Astrocyte (in vitro differentiated cells and primary cell): Measurements from ENCODE around the gene CARD11. TPM values are rescaled to one million over a fixed set of nuclear protein-coding genes. Genes with fewer than 3 reads are reported as not detected.

ENCODE experiments used
- DNase-seq: peaks from one replicate; pipeline ENCODE4 v3.0.0-alpha.2; 2010; ENCODE audit warnings: low read depth
- FAIRE-seq: peaks from 2 replicates; lab custom pipeline; 2011; peaks lifted over from hg19 to GRCh38; lab: Jason Lieb, UNC
- H2AFZ ChIP-seq: 2 replicates; pipeline ENCODE4 v1.6.0; 2012; ENCODE audit warnings: low read depth, low read length, inconsistent platforms
- H3K27ac ChIP-seq: 2 replicates; pipeline ENCODE4 v1.5.1; 2011; ENCODE audit warnings: low read depth, low read length, inconsistent platforms
- H3K27me3 ChIP-seq: 2 replicates; pipeline ENCODE4 v1.6.0; 2011; ENCODE audit warnings: low read length, inconsistent platforms; ENCODE audit not compliant: insufficient read depth
- H3K36me3 ChIP-seq: 2 replicates; pipeline ENCODE4 v1.5.1; 2011; ENCODE audit warnings: low read length, inconsistent platforms; ENCODE audit not compliant: insufficient read depth
- H3K4me1 ChIP-seq: 2 replicates; pipeline ENCODE4 v1.5.1; 2011; ENCODE audit warnings: low read length, inconsistent platforms; ENCODE audit not compliant: insufficient read depth
- H3K4me2 ChIP-seq: 2 replicates; pipeline ENCODE4 v1.6.0; 2012; ENCODE audit warnings: low read length, inconsistent platforms
- H3K4me3 ChIP-seq: 2 replicates; pipeline ENCODE4 v1.5.1; 2011; ENCODE audit warnings: low read depth, mild to moderate bottlenecking, low read length, inconsistent platforms; ENCODE audit not compliant: insufficient read depth
- H3K79me2 ChIP-seq: 2 replicates; pipeline ENCODE4 v1.6.0; 2012; ENCODE audit warnings: mild to moderate bottlenecking, low read length, inconsistent platforms; ENCODE audit not compliant: insufficient read depth
- H3K9ac ChIP-seq: 2 replicates; pipeline ENCODE4 v1.6.0; 2012; ENCODE audit warnings: mild to moderate bottlenecking, low read length, inconsistent platforms
- H3K9me3 ChIP-seq: 2 replicates; pipeline ENCODE4 v1.5.1; 2012; ENCODE audit warnings: low read depth, mild to moderate bottlenecking, low read length, inconsistent platforms; ENCODE audit not compliant: insufficient read depth
- H4K20me1 ChIP-seq: 2 replicates; pipeline ENCODE4 v1.6.0; 2012; ENCODE audit warnings: low read length, inconsistent platforms; ENCODE audit not compliant: insufficient read depth
- H3K27ac Mint-ChIP-seq: one replicate; pipeline ENCODE4 v1.8.0; 2021; ENCODE audit warnings: mild to moderate bottlenecking, mixed read lengths; ENCODE audit not compliant: unreplicated experiment
- H3K27me3 Mint-ChIP-seq: one replicate; pipeline ENCODE4 v1.8.0; 2021; ENCODE audit warnings: low read depth, mixed read lengths; ENCODE audit not compliant: unreplicated experiment
- H3K36me3 Mint-ChIP-seq: one replicate; pipeline ENCODE4 v1.8.0; 2021; ENCODE audit warnings: low read depth, mixed read lengths; ENCODE audit not compliant: unreplicated experiment
- H3K4me1 Mint-ChIP-seq: one replicate; pipeline ENCODE4 v1.8.0; 2021; ENCODE audit warnings: low read depth, mixed read lengths; ENCODE audit not compliant: unreplicated experiment
- H3K4me3 Mint-ChIP-seq: one replicate; pipeline ENCODE4 v1.8.0; 2021; ENCODE audit warnings: mild to moderate bottlenecking, moderate library complexity, mixed read lengths; ENCODE audit not compliant: unreplicated experiment
- H3K9me3 Mint-ChIP-seq: one replicate; pipeline ENCODE4 v1.8.0; 2021; ENCODE audit warnings: mild to moderate bottlenecking, mixed read lengths; ENCODE audit not compliant: unreplicated experiment
- CTCF ChIP-seq: IDR thresholded peaks from 2 replicates; pipeline ENCODE4 v1.5.1; 2011; ENCODE audit warnings: low read depth, mild to moderate bottlenecking, inconsistent platforms, low read length, moderate library complexity; ENCODE audit not compliant: insufficient read depth
- EZH2 ChIP-seq: IDR thresholded peaks from 2 replicates; pipeline ENCODE4 v1.6.1; 2012; ENCODE audit warnings: mild to moderate bottlenecking, low read length, inconsistent platforms; ENCODE audit not compliant: insufficient read depth
- total RNA-seq: library from RNA; stranded (reverse); gene quantifications from 2 replicates; pipeline ENCODE4 v1.2.1, GENCODE V29; 2021

CARD11 gene
- total RNA-seq, 1 donor from 2014 or later = 9.5 TPM

- TF ChIP-seq CTCF = no peak
- no peak for TF ChIP-seq EZH2
- no peaks in the 10 kb centered on the region for H3K36me3 ChIP-seq
- no peak overlapping the region for H3K27ac Mint-ChIP-seq
- no peak overlapping the region for H3K4me3 ChIP-seq
- no peaks in the 10 kb centered on the region for H4K20me1 ChIP-seq
- peaks cover 5% of the 10 kb centered on the region for H3K27me3 Mint-ChIP-seq
- DNase-seq (no peak), FAIRE-seq (no peak)
- H3K9me3 ChIP-seq = no peaks in the 10 kb centered on the region
- H3K4me1 Mint-ChIP-seq = no peaks in the 10 kb centered on the region
- no peak overlapping the region for H2AFZ ChIP-seq
- H3K9ac ChIP-seq = no peak overlapping the region
- peaks cover 7% of the 10 kb centered on the region for H3K36me3 Mint-ChIP-seq
- no peaks in the 10 kb centered on the region for H3K79me2 ChIP-seq
- H3K27ac ChIP-seq = no peak overlapping the region
- H3K27me3 ChIP-seq = peaks cover 7% of the 10 kb centered on the region
- H3K4me2 ChIP-seq = no peak overlapping the region
- no peak overlapping the region for H3K4me3 Mint-ChIP-seq
- H3K4me1 ChIP-seq = no peaks in the 10 kb centered on the region
- H3K9me3 Mint-ChIP-seq = peaks cover 1% of the 10 kb centered on the region
Observed at GRCh38 chr7:2980401-2981102, 63.1 kb downstream of the CARD11 start.

- H3K9me3 Mint-ChIP-seq = peaks cover 1% of the 10 kb centered on the region
- Histone ChIP-seq H3K36me3 (no peaks in the 10 kb centered on the region), H3K9ac (no peak overlapping the region), H3K9me3 (no peaks in the 10 kb centered on the region), H4K20me1 (no peaks in the 10 kb centered on the region), H3K27ac (no peak overlapping the region), H3K4me3 (no peak overlapping the region), H3K4me1 (no peaks in the 10 kb centered on the region), H3K27me3 (peaks cover 7% of the 10 kb centered on the region), H3K79me2 (no peaks in the 10 kb centered on the region), H2AFZ (no peak overlapping the region), H3K4me2 (no peak overlapping the region)
- H3K36me3 Mint-ChIP-seq = peaks cover 7% of the 10 kb centered on the region
- no peak overlapping the region for H3K27ac Mint-ChIP-seq
- TF ChIP-seq CTCF (no peak), EZH2 (no peak)
- DNase-seq (no peak), FAIRE-seq (no peak)
- no peaks in the 10 kb centered on the region for H3K4me1 Mint-ChIP-seq
- H3K27me3 Mint-ChIP-seq = peaks cover 5% of the 10 kb centered on the region
- no peak overlapping the region for H3K4me3 Mint-ChIP-seq
Observed at GRCh38 chr7:2979951-2980350, 63.7 kb downstream of the CARD11 start.

- peaks cover 7% of the 10 kb centered on the region for H3K27me3 ChIP-seq
- no peak overlapping the region for H3K27ac Mint-ChIP-seq
- no peak overlapping the region for H3K9ac ChIP-seq
- no peak overlapping the region for H3K4me2 ChIP-seq
- H2AFZ ChIP-seq = no peak overlapping the region
- H4K20me1 ChIP-seq = no peaks in the 10 kb centered on the region
- H3K4me1 Mint-ChIP-seq = no peaks in the 10 kb centered on the region
- H3K36me3 Mint-ChIP-seq = peaks cover 7% of the 10 kb centered on the region
- H3K36me3 ChIP-seq = no peaks in the 10 kb centered on the region
- no peaks in the 10 kb centered on the region for H3K9me3 ChIP-seq
- no peaks in the 10 kb centered on the region for H3K4me1 ChIP-seq
- H3K79me2 ChIP-seq = no peaks in the 10 kb centered on the region
- no peak overlapping the region for H3K4me3 ChIP-seq
- H3K27ac ChIP-seq = no peak overlapping the region
- no peak overlapping the region for H3K4me3 Mint-ChIP-seq
- peaks cover 5% of the 10 kb centered on the region for H3K27me3 Mint-ChIP-seq
- DNase-seq (no peak), FAIRE-seq (no peak)
- H3K9me3 Mint-ChIP-seq = peaks cover 1% of the 10 kb centered on the region
- TF ChIP-seq EZH2 = no peak
Observed at GRCh38 chr7:2979201-2979631, 64.5 kb downstream of the CARD11 start.
